ENCODE measurements around the gene ABTB2. TPM values are rescaled to one million over a fixed set of nuclear protein-coding genes. Genes with fewer than 3 reads are reported as not detected.

The ABTB2 gene
- total RNA-seq, 1 donor from 2014 or later = 73.0 TPM

GRCh38 chr11:34173050-34173449 is 184.8 kb downstream of the ABTB2 start:
- Mint-ChIP-seq H3K27ac (no peak overlapping the region), H3K4me3 (no peak overlapping the region), H3K4me1 (peaks cover 31% of the 10 kb centered on the region), H3K9me3 (no peaks in the 10 kb centered on the region), H3K36me3 (ENCODE audit: low read depth) (peaks cover 39% of the 10 kb centered on the region), H3K27me3 (no peaks in the 10 kb centered on the region)
- CTCF ChIA-PET = interaction anchor here (0.8 to 2.6 kb wide), 3 partner anchors 11 to 184 kb away, joined by 3 to 20 read pairs (median 3); no protein-coding TSS in a partner anchor
- DNase-seq (no peak), ATAC-seq (ENCODE audit: low read depth) (no peak)
- intact Hi-C loops (cut with micrococcal nuclease) = loop anchor here (10.0 kb wide), 2 partner anchors 292 to 368 kb away; no protein-coding TSS in a partner anchor
- POLR2A ChIA-PET = interaction anchor here (0.5 to 7.4 kb wide), 3 partner anchors 60 to 183 kb away, joined by 4 to 123 read pairs (median 36); partner anchors contain the start of gene ABTB2
- no peak for TF ChIP-seq CTCF (IDR thresholded peaks at IDR 0.05)

GRCh38 chr11:34169686-34170085 is 188.1 kb downstream of the ABTB2 start:
- ATAC-seq (ENCODE audit: low read depth) (no peak), DNase-seq (no peak)
- H3K4me1 Mint-ChIP-seq = peaks cover 11% of the 10 kb centered on the region
- no peaks in the 10 kb centered on the region for H3K9me3 Mint-ChIP-seq
- H3K27ac Mint-ChIP-seq = no peak overlapping the region
- H3K36me3 Mint-ChIP-seq (ENCODE audit: low read depth) = peaks cover 66% of the 10 kb centered on the region
- ChIA-PET POLR2A (interaction anchor here (0.5 to 7.4 kb wide), 2 partner anchors 148 to 186 kb away, joined by 6 to 123 read pairs; partner anchors contain the start of gene ABTB2), CTCF (no interaction called here)
- TF ChIP-seq CTCF (IDR thresholded peaks at IDR 0.05) = no peak
- H3K4me3 Mint-ChIP-seq = no peak overlapping the region
- intact Hi-C loops (cut with micrococcal nuclease) = loop anchor here (10.0 kb wide), 2 partner anchors 295 to 365 kb away; no protein-coding TSS in a partner anchor
- no peaks in the 10 kb centered on the region for H3K27me3 Mint-ChIP-seq

GRCh38 chr11:34168642-34169420 is 189.0 kb downstream of the ABTB2 start:
- no peak overlapping the region for H3K4me3 Mint-ChIP-seq
- TF ChIP-seq CTCF (IDR thresholded peaks at IDR 0.05) = no peak
- H3K27ac Mint-ChIP-seq = no peak overlapping the region
- intact Hi-C loops (cut with micrococcal nuclease) = no loop called here
- no peak for ATAC-seq (ENCODE audit: low read depth)
- H3K9me3 Mint-ChIP-seq = no peaks in the 10 kb centered on the region
- CTCF ChIA-PET = no interaction called here
- POLR2A ChIA-PET = interaction anchor here (0.7 kb wide), 1 partner anchor 187 kb away, joined by 3 read pairs; no protein-coding TSS in a partner anchor
- peaks cover 75% of the 10 kb centered on the region for H3K36me3 Mint-ChIP-seq (ENCODE audit: low read depth)
- H3K27me3 Mint-ChIP-seq = no peaks in the 10 kb centered on the region
- H3K4me1 Mint-ChIP-seq = peaks cover 3% of the 10 kb centered on the region
- DNase-seq = no peak

- Mint-ChIP-seq H3K27ac (no peak overlapping the region), H3K4me1 (no peaks in the 10 kb centered on the region), H3K4me3 (no peak overlapping the region), H3K27me3 (no peaks in the 10 kb centered on the region), H3K36me3 (ENCODE audit: low read depth) (peaks cover 82% of the 10 kb centered on the region), H3K9me3 (no peaks in the 10 kb centered on the region)
- POLR2A ChIA-PET = interaction anchor here (0.7 kb wide), 1 partner anchor 188 kb away, joined by 3 read pairs; no protein-coding TSS in a partner anchor
- intact Hi-C loops (cut with micrococcal nuclease) = no loop called here
- no peak for TF ChIP-seq CTCF (IDR thresholded peaks at IDR 0.05)
- CTCF ChIA-PET = no interaction called here
- no peak for ATAC-seq (ENCODE audit: low read depth)
- DNase-seq = no peak
Measured at GRCh38 chr11:34167961-34168360, 189.8 kb downstream of the ABTB2 start.

Measured in activated B cell treated with CpG ODN at 0.5 μM for 24 hours (primary cell).